HG02870 (cell line): ENCODE data around the gene TP53RK.

Source experiments
- ATAC-seq: cut with Tn5 transposase; IDR thresholded peaks from one replicate; pipeline ENCODE4 v1.9.1; 2021; ENCODE audit warnings: mild to moderate bottlenecking, moderate library complexity; ENCODE audit not compliant: unreplicated experiment

Gene TP53RK

GRCh38 chr20:46689082-46689753 lies at the start of gene TP53RK:
Gene TP53RK, minus strand, starts transcription at chr20:46689444. Its CDS starts 30 bp downstream, at chr20:46689414.
- peak; percentile 91 for ATAC-seq

- no peak for ATAC-seq
Measured at GRCh38 chr20:46735436-46735835, 46.2 kb upstream of the TP53RK start.

GRCh38 chr20:46731770-46732169 lies 42.5 kb upstream of the TP53RK start:
- ATAC-seq = no peak

GRCh38 chr20:46725186-46726165 lies 36.2 kb upstream of the TP53RK start:
- ATAC-seq = no peak

GRCh38 chr20:46724343-46724959 lies 35.2 kb upstream of the TP53RK start:
- ATAC-seq = no peak

GRCh38 chr20:46723039-46723438 lies 33.8 kb upstream of the TP53RK start:
- ATAC-seq = no peak

- ATAC-seq = no peak
Measured at GRCh38 chr20:46722450-46722849, 33.2 kb upstream of the TP53RK start.

GRCh38 chr20:46721476-46721875 lies 32.2 kb upstream of the TP53RK start:
- no peak for ATAC-seq

- ATAC-seq = no peak
Measured at GRCh38 chr20:46720776-46721425, 31.7 kb upstream of the TP53RK start.

- ATAC-seq = no peak
Measured at GRCh38 chr20:46720019-46720418, 30.8 kb upstream of the TP53RK start.

- no peak for ATAC-seq
Measured at GRCh38 chr20:46717818-46718541, 28.7 kb upstream of the TP53RK start.

- no peak for ATAC-seq
Measured at GRCh38 chr20:46715292-46715756, 26.1 kb upstream of the TP53RK start.

GRCh38 chr20:46713957-46714834 lies 25.0 kb upstream of the TP53RK start:
- ATAC-seq = no peak

- ATAC-seq = no peak
Measured at GRCh38 chr20:46712056-46712636, 22.9 kb upstream of the TP53RK start.

- no peak for ATAC-seq
Measured at GRCh38 chr20:46710153-46710913, 21.1 kb upstream of the TP53RK start.

GRCh38 chr20:46709459-46710152 lies 20.4 kb upstream of the TP53RK start, which contains the start of gene SLC2A10:
Gene SLC2A10, plus strand, starts transcription at chr20:46709649. Its CDS starts 88 bp downstream, at chr20:46709737.
- ATAC-seq = no peak

- no peak for ATAC-seq
Measured at GRCh38 chr20:46709055-46709458, 19.8 kb upstream of the TP53RK start.
